ENCODE data around the gene ZNF670. TPM values are rescaled to one million over a fixed set of nuclear protein-coding genes. Genes with fewer than 3 reads are reported as not detected.

Gene ZNF670
- total and polyA plus RNA-seq, 9 of the 15 experiments (the other 6 are each of a cell fraction or from before 2014, with no cell fraction given), result 7.1 to 23.4 (median 11.8) TPM

DNA sequence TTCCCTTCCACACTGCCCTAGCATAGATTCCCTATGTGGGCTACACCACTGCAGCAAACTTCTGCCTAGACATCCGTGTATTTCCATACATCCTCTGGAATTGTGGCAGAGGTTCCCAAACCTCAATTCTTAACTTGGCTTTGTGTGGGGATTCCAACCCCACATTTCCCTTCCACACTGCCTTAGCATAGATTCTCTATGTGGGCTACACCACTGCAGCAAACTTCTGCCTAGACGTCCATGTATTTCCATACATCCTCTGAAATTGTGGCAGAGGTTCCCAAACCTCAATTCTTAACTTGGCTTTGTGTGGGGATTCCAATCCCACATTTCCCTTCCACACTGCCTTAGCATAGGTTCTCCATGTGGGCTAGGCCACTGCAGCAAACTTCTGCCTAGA lies 31.4 kb downstream of the ZNF670 start (continued):
- TF ChIP-seq, protein P1, sequence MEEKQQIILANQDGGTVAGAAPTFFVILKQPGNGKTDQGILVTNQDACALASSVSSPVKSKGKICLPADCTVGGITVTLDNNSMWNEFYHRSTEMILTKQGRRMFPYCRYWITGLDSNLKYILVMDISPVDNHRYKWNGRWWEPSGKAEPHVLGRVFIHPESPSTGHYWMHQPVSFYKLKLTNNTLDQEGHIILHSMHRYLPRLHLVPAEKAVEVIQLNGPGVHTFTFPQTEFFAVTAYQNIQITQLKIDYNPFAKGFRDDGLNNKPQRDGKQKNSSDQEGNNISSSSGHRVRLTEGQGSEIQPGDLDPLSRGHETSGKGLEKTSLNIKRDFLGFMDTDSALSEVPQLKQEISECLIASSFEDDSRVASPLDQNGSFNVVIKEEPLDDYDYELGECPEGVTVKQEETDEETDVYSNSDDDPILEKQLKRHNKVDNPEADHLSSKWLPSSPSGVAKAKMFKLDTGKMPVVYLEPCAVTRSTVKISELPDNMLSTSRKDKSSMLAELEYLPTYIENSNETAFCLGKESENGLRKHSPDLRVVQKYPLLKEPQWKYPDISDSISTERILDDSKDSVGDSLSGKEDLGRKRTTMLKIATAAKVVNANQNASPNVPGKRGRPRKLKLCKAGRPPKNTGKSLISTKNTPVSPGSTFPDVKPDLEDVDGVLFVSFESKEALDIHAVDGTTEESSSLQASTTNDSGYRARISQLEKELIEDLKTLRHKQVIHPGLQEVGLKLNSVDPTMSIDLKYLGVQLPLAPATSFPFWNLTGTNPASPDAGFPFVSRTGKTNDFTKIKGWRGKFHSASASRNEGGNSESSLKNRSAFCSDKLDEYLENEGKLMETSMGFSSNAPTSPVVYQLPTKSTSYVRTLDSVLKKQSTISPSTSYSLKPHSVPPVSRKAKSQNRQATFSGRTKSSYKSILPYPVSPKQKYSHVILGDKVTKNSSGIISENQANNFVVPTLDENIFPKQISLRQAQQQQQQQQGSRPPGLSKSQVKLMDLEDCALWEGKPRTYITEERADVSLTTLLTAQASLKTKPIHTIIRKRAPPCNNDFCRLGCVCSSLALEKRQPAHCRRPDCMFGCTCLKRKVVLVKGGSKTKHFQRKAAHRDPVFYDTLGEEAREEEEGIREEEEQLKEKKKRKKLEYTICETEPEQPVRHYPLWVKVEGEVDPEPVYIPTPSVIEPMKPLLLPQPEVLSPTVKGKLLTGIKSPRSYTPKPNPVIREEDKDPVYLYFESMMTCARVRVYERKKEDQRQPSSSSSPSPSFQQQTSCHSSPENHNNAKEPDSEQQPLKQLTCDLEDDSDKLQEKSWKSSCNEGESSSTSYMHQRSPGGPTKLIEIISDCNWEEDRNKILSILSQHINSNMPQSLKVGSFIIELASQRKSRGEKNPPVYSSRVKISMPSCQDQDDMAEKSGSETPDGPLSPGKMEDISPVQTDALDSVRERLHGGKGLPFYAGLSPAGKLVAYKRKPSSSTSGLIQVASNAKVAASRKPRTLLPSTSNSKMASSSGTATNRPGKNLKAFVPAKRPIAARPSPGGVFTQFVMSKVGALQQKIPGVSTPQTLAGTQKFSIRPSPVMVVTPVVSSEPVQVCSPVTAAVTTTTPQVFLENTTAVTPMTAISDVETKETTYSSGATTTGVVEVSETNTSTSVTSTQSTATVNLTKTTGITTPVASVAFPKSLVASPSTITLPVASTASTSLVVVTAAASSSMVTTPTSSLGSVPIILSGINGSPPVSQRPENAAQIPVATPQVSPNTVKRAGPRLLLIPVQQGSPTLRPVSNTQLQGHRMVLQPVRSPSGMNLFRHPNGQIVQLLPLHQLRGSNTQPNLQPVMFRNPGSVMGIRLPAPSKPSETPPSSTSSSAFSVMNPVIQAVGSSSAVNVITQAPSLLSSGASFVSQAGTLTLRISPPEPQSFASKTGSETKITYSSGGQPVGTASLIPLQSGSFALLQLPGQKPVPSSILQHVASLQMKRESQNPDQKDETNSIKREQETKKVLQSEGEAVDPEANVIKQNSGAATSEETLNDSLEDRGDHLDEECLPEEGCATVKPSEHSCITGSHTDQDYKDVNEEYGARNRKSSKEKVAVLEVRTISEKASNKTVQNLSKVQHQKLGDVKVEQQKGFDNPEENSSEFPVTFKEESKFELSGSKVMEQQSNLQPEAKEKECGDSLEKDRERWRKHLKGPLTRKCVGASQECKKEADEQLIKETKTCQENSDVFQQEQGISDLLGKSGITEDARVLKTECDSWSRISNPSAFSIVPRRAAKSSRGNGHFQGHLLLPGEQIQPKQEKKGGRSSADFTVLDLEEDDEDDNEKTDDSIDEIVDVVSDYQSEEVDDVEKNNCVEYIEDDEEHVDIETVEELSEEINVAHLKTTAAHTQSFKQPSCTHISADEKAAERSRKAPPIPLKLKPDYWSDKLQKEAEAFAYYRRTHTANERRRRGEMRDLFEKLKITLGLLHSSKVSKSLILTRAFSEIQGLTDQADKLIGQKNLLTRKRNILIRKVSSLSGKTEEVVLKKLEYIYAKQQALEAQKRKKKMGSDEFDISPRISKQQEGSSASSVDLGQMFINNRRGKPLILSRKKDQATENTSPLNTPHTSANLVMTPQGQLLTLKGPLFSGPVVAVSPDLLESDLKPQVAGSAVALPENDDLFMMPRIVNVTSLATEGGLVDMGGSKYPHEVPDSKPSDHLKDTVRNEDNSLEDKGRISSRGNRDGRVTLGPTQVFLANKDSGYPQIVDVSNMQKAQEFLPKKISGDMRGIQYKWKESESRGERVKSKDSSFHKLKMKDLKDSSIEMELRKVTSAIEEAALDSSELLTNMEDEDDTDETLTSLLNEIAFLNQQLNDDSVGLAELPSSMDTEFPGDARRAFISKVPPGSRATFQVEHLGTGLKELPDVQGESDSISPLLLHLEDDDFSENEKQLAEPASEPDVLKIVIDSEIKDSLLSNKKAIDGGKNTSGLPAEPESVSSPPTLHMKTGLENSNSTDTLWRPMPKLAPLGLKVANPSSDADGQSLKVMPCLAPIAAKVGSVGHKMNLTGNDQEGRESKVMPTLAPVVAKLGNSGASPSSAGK (IDR thresholded peaks at IDR 0.05), result no peak
- TF ChIP-seq CBX3 (IDR thresholded peaks at IDR 0.05; ENCODE audit: borderline replicate concordance in 1 of 2, low read length in 2 of 2) (peak in 1 of 2 experiments; percentile 88; a peak in 1 of 3 replicates), ZFP36 (IDR thresholded peaks at IDR 0.05; ENCODE audit: low read depth, low read length, partially characterized antibody) (peak; percentile 22), ZBTB17 (CRISPR knock-in tag; IDR thresholded peaks at IDR 0.05) (no peak), MAZ (CRISPR knock-in tag; conservative IDR thresholded peaks at IDR 0.05 in 1 of 2, IDR thresholded peaks at IDR 0.05 in 1 of 2) (no peak), NONO (IDR thresholded peaks at IDR 0.05; ENCODE audit: low read depth in 2 of 2, low read length in 1 of 2) (no peak), FOXM1 (IDR thresholded peaks at IDR 0.05; ENCODE audit: low read depth) (no peak), FOXM1 (CRISPR knock-in tag; IDR thresholded peaks at IDR 0.05; ENCODE audit: low read depth) (no peak), ZNF311 (CRISPR knock-in tag; IDR thresholded peaks at IDR 0.05) (no peak), PCBP1 (IDR thresholded peaks at IDR 0.05; ENCODE audit: low read depth, low read length, poor library complexity, severe bottlenecking) (no peak), CLOCK (CRISPR knock-in tag; IDR thresholded peaks at IDR 0.05; ENCODE audit: borderline replicate concordance) (no peak), CBX5 (IDR thresholded peaks at IDR 0.05; ENCODE audit: borderline replicate concordance, low read depth) (peak; percentile 89), PTRF (tag; IDR thresholded peaks at IDR 0.05) (no peak), SNIP1 (IDR thresholded peaks at IDR 0.05; ENCODE audit: low read depth) (no peak)
- TF ChIP-seq, protein P2, sequence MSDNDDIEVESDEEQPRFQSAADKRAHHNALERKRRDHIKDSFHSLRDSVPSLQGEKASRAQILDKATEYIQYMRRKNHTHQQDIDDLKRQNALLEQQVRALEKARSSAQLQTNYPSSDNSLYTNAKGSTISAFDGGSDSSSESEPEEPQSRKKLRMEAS (CRISPR knock-in tag; IDR thresholded peaks at IDR 0.05), result no peak

Data from K562 (cell line).